Hematopoietic multipotent progenitor cell treated with erythropoietin and hydrocortisone succinate and interleukin-3 and kit ligand, for 17 days (in vitro differentiated cells): ENCODE results near the gene PRKN.

Experiments used
- DNase-seq: peaks from one replicate; pipeline ENCODE4 v3.0.0-alpha.2; 2015; ENCODE audit warnings: low spot score

PRKN gene

DNA sequence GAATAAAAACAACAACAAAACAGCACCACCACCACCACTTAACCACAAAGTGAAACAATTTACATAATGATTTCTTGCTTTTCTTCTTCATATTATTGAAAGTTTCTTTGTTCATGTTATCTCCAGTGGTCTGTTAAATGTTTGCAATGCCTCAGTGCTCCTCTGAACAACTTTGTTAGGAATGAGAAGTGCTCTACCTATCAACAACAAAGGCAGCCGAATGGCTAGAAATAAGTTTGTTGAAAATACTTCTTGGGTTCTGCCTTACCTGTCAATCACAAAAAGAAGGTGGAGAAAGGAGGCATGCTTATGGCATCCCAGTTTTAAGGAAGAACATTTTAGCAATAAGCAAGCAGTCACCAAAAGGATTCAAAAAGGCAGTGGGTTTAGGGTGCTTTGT, 490.2 kb downstream of the PRKN start:
- DNase-seq = no peak

DNA sequence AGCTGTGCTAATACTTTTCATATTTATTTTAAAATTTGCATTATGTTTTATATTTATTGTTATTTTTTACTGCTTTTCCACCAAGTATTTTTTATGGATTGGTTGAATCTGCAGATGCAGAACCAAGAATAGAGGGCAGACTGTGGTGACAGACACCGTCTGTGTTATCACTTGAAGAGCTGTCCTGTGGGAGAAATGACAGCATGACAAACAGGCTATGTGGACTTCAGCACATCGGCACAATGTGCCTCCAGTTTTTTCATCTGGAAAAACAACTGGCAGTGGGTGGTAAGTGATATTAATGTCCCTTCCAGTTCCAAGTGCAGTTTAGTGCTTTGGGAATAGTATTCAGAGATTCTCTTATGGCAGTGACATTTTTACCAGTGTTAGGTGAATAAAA, 492.9 kb downstream of the PRKN start:
- no peak for DNase-seq

DNA sequence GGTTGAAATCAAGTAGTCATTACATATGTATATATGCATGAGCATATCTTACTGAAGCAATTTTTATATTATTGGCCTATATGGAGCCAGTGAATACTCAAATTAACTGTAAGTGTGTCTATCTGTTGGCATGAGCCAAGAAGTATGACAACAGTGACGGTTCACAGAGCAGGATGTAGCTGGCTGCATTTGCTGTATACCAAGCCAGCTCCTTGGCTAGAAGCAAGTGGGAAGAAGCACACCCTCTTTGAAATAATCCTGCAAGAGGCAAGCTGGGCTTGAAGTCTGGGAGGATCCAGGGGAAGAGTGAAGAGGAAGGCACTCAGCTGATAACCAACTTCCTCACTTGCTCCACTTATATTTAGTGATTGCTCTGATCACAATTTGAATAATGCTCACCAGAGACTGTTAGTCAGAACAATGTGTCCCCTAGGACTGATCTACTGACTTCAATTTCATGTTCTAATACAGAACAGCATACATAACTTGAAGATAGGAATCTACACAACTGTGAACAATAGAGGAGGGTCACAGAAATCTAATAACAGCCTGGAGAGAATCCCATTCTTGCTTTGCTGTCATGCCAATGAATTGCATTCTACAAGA, 497.3 kb downstream of the PRKN start:
- no peak for DNase-seq

DNA sequence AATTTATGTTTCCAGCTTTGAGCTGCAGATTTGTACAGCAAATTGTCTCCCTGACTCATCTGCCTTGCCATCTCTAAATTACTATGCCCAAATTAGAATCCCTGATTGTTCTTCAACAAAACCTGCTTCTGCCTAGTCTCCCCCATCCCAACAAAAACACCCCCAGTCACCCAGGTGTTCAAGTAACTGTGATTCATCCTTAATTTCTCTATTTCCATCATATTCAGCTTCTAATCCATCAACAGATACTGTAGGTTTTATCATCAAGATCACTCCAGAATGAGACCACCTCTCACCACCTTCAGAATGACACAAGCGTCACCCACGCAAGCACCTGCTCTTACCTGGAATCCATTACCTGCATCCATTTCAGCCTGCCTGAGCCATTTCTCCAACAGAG, 498.5 kb downstream of the PRKN start:
- DNase-seq = no peak

DNA sequence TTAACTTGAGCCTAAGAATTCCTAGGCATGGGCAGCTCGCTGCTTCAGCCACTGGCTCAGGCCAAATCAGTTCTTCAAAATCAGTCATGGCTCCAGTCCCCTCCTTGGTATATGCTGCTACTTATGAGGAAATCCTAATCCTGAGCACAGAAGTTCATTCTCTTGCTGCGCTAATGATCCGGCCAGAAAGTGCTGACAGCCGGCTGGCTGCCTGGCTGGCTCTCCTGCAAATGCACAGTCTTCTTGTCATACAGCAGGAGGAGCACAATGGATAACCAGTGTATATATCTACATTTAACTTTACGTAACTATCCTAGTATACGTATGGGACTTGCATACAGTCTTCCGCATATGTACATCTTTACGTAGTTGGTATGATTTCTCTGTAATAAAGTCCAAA, 500.8 kb downstream of the PRKN start:
- no peak for DNase-seq

DNA sequence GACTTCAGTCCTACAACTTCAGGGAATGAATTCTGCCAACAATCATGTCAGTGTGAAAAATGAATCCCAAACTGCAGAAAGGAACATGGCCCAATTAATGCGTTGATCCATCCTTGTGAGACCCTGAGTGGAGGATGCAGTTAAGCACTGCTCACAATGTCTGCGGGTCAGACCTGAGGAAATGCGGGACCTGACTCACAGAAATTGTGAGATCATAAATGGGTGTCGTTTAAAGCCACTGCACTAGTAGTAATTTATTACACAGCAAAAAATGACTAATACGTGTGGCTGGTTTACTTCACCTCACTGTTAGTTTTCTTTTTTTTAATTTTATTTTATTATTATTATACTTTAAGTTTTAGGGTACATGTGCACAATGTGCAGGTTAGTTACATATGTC, 505.0 kb downstream of the PRKN start:
- DNase-seq = no peak

DNA sequence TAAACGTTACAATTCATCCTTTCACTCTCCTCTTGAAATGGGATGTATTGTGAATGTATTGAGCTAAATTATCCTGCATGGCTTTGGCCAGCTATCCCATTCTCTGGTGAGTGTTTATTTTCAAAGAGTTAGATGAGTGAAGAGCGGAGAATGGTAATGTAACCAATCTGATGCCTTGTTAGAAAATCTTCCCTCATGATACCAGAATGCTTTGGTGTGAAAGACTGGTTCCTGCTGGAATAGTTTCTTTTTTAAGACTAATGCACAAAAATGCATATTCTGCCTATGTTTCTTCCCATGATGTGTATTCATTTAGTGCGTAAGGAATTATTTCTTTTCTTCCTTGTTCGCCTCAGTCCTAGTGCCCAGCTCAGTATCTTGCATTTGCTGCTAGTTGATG, 506.7 kb downstream of the PRKN start:
- DNase-seq = no peak

DNA sequence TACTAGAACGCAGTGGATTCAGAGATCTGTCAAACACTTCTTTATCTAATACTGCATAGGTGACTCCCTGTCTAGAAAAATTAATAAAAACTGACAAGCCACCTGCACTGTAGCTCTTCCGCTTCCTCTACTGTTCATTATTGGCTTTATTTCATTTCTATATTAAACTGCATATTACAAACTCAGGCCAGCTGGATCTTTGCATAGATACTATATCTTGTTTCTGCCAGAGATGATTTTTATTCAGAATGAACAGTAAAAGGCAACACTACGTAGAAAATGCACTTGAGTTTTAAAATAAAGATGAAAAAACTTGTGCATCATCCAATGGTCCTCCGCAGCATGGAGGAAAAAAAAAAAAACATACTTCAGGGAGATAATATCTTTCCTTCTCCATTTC, 508.3 kb downstream of the PRKN start:
- no peak for DNase-seq

DNA sequence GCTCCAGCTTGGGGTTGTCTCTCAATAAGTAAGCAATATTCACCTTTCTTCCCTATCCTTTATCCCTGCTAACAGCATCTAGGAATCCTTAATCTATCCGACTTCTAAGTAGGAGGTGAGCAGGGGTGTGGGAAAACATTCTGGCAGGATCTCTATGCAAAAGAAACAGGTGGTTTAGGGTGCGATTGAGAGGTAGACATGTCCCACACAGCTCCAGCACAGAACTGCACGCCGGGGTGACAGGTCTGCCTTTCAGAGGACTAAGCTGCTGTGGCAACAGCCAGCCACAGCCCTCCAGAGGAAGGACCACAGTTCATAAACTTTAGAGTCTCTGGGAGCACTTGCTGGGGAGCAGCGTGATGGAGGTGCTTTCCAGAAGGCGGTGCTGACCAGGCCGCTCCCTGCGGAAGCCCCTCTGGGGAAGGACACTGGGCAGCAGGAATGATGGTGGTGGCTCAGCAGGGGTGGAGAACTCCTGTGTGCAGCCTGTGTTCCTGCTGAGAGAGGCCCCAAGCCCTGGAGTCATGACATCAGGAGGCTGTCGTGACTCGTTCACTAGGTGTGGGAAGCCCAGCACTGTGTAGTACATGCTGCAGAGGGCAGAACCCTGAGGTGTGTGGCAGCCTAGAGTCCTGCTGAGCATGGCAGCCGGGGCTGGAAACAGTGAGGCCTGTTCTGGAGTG, 509.6 kb downstream of the PRKN start:
- no peak for DNase-seq

DNA sequence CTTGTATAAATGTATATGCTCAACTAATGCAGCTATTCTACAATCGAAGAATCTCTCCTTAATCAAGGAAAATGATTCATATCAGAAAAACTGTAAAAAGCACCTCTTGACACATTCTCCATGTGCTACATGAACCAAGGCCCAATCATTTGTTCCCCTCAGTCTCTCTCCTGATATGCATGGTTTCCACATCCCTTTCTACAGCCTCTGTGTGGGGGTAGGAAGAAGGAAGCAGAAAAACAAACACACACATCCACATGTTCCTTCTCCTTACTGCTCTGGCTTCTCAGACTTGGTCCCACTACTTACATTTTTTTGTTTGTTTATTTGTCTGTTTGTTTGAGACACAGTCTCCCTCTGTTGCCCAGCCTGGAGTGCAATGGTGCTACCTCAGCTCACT, 510.5 kb downstream of the PRKN start:
- DNase-seq = no peak

DNA sequence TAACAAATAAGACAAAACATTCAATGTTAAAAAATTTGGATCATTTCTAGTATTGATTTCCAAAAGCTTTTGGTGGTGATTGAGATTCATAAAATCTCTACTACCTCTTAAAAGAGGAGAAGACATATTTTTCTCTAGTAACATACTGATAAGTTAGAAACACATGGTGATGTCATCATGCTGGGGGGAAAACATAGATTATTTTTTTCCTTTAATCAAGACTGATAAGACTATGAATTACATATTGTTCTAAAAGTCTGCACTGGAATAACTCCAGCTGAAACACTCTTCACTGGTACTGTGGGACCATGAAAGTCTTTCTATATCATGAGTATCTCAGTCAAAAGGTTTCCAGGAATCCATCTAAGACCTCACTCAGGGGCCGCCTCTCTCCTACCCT, 515.8 kb downstream of the PRKN start:
- DNase-seq = no peak

DNA sequence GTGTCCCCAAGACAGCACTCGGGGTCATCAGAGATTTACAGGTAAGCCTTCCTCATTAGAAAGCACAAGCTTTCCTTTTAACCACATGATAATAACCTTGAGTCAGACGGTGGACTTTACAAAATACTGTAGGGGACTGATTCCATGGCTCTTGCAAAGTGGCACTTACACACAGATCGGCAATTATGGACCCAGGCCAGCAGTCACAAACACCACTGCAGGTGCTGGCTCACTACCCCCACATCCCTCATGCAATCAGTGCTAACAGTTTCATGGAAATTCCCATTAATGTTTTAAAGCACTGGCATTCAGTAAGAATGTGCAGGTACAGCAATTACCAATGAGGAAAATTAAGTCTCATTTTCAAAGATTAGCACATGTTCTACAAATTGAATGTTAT, 516.5 kb downstream of the PRKN start:
- no peak for DNase-seq

DNA sequence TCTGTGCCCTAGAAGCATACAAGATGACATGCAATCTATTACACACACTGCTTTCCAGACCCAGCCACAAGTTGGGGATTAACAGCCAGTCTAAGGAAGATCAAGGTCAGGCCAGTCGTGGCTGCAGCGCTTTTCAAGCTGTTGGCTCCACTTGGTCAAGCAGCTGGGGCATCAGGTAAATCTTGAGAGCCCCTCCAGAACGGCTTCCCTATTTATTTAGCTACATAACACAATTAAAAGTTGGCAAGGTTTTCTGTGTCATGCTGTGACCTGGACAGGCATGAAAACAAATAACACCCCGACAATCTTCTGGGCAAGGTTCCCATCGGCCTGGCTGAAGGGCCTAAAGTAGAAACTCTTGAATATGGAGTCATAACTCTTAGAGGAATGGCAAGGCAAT, 524.3 kb downstream of the PRKN start:
- DNase-seq = no peak

DNA sequence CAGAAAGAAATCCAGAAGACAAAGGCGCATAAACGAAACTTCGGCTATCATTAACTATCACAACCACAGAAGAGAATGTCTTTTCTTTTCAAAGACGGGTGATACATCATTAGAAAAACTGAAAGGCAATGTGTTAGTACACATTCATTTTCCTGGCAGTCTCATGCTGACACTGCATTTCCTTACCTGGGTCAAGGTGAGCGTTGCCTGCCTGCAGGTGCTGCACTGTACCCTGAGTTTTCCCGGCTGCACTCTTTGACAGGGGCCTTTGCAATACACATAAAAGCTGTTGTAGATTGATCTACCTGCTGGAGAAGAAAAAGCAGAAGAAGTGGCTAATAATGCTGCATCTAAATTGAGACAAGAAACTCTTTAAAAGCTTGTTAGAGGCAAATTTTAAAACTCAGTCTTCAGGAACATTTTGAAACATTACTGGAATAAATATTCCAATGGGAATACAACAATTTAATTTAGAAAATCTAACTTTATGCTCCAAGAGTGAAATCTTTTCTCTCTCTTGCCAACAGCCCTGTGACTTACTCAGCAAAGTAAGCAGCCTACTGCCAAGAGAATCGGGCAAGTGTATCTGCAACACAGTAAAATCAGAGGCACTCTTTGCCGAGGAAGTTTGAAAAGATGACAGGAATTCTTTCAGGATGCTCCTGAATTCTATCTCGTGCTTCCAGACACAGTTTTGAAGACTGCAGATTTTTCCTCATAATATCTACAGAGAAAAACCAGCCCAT, 526.4 kb downstream of the PRKN start:
- no peak for DNase-seq

DNA sequence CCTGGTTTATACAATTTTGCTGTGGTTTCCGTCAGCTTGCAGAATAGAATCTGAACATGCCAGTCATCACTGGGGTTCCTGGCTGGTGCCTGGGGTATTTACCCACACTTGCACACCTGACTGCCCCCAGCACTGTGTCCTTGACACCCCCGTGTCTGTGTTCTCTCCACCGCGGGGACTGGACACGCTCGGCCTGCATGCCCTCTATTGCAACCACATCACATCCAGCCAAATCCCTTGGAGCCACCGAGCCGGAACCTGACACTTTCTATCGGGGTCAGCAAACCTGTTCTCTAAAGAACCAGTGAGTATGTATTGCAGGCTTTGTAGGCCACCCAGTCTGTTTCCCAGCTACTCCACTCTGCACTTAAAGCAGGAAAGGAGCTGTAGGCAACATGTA, 527.5 kb downstream of the PRKN start:
- no peak for DNase-seq

DNA sequence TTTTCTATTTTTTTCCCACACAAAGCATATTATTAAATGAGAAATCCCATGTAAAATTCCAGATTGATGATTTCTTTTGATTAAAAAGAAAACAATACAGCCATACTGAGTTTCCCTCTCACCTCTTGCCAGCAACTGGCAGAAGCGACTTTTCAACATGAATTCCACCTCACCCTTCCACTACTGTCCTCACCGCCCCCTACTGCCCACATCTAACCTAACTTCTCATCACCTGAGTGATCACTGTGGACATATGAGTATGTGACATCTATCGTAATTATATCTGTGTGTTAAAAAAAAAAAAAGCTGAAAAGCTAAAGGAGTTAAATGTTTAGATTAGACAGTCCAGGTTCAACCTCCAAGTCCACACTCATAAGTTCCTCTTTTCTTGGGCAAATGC, 528.6 kb downstream of the PRKN start:
- DNase-seq = no peak

DNA sequence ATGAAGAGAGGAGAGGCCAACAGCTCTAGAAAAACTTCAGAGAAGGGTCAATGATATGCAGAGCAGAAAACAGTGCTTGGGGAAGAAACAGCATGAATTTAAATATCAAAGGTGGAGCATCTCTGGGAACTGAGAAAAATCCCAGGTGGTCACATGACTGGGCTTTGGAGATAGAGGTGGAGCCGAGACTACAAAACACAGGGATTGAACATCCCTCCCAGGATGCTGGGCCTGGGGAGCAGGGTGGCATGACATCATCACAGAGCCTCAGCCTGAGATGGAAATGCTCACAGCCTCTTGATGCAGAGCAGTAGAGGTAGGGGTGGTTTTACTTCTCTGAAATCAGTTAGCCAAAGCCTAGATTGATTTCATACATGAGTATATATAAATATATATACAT, 529.5 kb downstream of the PRKN start:
- no peak for DNase-seq

DNA sequence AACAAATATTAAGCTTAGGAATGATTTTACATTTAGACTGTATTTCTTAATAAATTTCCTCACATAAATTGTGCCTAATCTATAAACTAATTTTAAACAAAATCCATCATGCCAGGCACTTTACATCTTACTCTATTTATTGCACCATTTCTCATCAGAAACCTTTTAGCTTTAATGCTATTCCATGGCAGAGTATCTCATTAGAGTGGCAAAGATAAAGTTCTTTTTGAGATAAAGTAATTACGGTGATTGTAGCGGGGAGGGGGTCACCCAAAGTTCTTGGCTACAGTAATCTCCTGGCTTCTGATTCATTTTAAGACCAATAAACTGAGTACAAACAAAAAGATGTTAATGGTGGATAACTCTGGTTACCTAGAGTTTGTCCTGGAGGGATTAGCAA, 532.1 kb downstream of the PRKN start:
- no peak for DNase-seq

DNA sequence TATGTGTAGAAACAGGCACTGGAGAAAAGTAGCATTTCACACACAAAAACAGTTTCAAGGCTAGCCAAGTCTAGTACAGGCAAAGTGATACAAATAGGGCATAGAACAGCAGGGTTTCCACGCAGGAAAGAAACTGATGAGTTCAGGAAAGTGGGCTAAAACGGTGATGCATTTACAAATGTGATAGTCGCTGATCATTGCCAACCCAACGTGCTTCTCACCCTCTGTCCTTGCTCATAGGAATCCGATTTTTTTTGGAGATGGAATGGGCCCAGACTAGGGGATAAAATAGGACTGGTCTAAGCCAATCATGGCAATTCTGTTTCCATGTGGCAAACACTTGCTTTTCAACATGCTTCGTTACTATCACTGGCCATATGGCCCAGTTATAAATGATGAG, 536.6 kb downstream of the PRKN start:
- DNase-seq = no peak

DNA sequence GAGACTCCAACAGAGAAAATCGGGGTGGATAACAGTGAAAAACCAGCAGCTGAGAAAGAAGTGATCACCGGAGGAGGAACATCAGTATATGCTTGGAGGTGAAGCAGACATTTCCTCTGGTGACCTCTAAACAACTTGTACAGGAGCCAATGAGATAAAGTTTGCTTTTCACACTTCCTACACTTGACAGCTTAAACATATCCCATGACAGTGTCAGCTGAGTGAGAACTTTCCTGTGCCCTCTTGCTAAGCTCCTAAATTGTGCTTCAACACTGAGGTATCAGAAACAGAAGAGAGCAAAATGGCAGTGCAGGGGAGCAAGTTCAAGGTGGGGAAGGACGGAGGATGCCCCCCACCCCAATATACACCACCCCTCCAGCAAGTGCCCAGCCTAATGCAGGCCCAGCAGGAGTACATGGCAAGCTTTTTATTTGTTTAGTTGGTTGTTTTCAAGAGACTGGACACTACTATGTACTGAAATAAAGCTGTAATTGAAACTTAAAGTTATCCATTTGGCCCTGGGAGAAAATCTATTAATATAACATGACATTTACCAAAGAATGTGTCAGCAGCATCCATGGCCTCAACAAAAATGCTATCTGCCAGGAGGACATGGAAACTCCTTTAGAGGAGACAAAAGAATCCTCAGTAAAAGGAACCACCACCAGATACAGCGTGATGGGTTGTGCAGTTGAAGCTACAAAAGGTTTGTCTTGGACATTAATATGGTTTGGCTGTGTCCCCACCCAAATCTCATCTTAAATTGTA, 540.2 kb downstream of the PRKN start:
- no peak for DNase-seq

DNA sequence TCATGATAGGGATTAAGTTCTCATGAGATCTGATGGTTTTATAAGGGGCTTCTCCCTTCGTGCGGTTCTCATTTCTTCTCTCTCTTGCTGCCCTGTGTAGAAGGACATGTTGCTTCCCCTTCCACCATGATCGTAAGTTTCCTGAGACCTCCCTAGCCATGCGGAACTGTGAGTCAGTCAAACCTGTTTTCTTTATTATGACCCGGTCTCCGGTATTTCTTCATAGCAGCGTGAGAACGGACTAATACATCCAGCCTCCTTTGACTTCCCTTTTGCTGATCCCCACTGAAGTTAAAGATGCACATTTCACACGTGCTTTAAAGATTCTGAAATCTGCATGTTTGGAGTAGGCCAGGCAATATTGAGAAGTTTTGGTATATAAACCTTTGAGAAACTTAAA, 543.1 kb downstream of the PRKN start:
- no peak for DNase-seq

DNA sequence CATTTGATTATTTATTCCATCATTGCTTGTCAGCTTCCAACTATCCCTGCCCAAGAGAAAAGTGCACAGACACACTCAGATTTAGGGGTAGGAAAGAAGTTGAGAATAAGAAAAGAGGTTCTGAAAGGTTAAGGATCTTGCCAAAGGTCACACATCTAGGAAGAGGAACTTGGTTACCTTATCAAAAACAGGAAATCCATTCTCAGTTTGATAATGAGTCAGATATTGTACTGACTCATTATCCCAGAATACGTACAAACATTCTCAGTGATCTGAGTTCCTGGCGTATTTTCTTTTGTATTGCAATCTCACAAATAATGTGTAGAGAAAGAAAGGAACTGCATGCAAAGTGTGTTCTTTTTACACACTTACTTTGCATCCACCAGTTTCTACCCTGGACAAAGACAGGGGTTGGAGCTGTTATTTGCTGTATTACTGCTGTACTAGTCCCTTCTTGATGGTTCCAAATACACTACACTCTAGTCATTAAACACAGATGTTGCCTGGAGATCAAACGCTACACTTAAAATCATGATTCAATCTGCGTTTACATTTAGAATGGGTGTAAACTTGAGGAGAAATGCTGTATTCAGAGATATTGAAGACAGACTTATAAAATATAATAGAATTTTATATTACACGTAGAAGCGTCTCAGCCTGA, 545.7 kb downstream of the PRKN start:
- DNase-seq = no peak
